Activated CD8-positive, alpha-beta memory T cell treated with anti-CD3 and anti-CD28 coated beads, Interleukin-2, amount 10 ng/mL, durations not matched to agents 7 days and 5 days (primary cell): ENCODE results near the gene PTPDC1. TPM values are rescaled to one million over a fixed set of nuclear protein-coding genes. Genes with fewer than 3 reads are reported as not detected.

ENCODE experiments used
- ATAC-seq: fragments of 150-1000 bp; cut with Tn5 transposase; one replicate; pipeline ENCODE4 v1.10.0; 2021; ENCODE audit warnings: moderate library complexity
- CTCF ChIA-PET: fragments of 350-600 bp; sonication (Branson Sonifier 250); formaldehyde crosslinking; loops from one replicate; lab custom pipeline; 2021; ENCODE audit warnings: antibody characterized with exemption; lab: Charles Lee
- DNase-seq: peaks from one replicate; pipeline ENCODE4 v3.0.0-alpha.2; 2020
- H3K27ac Mint-ChIP-seq: one replicate; pipeline ENCODE4 v1.8.0; 2021; ENCODE audit warnings: mild to moderate bottlenecking, mixed read lengths
- H3K27me3 Mint-ChIP-seq: one replicate; pipeline ENCODE4 v1.8.0; 2021; ENCODE audit warnings: mixed read lengths
- H3K36me3 Mint-ChIP-seq: one replicate; pipeline ENCODE4 v1.8.0; 2021; ENCODE audit warnings: mild to moderate bottlenecking, mixed read lengths
- H3K4me1 Mint-ChIP-seq: one replicate; pipeline ENCODE4 v1.8.0; 2021; ENCODE audit warnings: mixed read lengths
- H3K4me3 Mint-ChIP-seq: one replicate; pipeline ENCODE4 v1.8.0; 2021; ENCODE audit warnings: mild to moderate bottlenecking, moderate library complexity, mixed read lengths
- H3K9me3 Mint-ChIP-seq: one replicate; pipeline ENCODE4 v1.8.0; 2022; ENCODE audit warnings: low read depth, mixed read lengths
- total RNA-seq, 2 experiments: library from RNA; stranded (reverse); gene quantifications; one replicate each; pipeline ENCODE4 v1.2.3, GENCODE V29; 2021

The PTPDC1 gene
- total RNA-seq, result 1 to 10 TPM; 5.2 to 6.5 TPM

GRCh38 chr9:94084314-94084713 is at the start of gene PTPDC1:
PTPDC1 (plus strand) TSS chr9:94084464; CDS start chr9:94084531, 67 bp downstream.
- H3K4me3 Mint-ChIP-seq, result peak within 1 kb of the TSS; percentile 37
- H3K27ac Mint-ChIP-seq, result peak within 1 kb of the TSS; percentile 78
- CTCF ChIA-PET, result interaction anchor here (0.8 kb wide), 1 partner anchor 18 kb away, joined by 3 read pairs; no protein-coding TSS in a partner anchor
- H3K36me3 Mint-ChIP-seq, result peaks cover 11% of the 10 kb centered on the region
- H3K27me3 Mint-ChIP-seq, result no peaks in the 10 kb centered on the region
- no peak for DNase-seq
- no peak for ATAC-seq
- H3K4me1 Mint-ChIP-seq, result peaks cover 39% of the 10 kb centered on the region
- no peaks in the 10 kb centered on the region for H3K9me3 Mint-ChIP-seq

- no peak overlapping the region for H3K4me3 Mint-ChIP-seq
These were observed 49.8 kb upstream of the PTPDC1 start for GRCh38 chr9:94034511-94034910.

GRCh38 chr9:94039786-94040185 is 44.5 kb upstream of the PTPDC1 start:
- CTCF ChIA-PET, result interaction anchor here (1.4 kb wide), 1 partner anchor 26 kb away, joined by 5 read pairs; no protein-coding TSS in a partner anchor
- peaks cover 8% of the 10 kb centered on the region for H3K36me3 Mint-ChIP-seq
- no peak overlapping the region for H3K27ac Mint-ChIP-seq
- ATAC-seq, result no peak
- no peak for DNase-seq
- no peaks in the 10 kb centered on the region for H3K4me1 Mint-ChIP-seq
- no peaks in the 10 kb centered on the region for H3K27me3 Mint-ChIP-seq
- H3K4me3 Mint-ChIP-seq, result no peak overlapping the region
- no peaks in the 10 kb centered on the region for H3K9me3 Mint-ChIP-seq

More at GRCh38 chr9:94034511-94034910, 49.8 kb upstream of the PTPDC1 start:
- Mint-ChIP-seq H3K4me1 (peaks cover 20% of the 10 kb centered on the region), H3K36me3 (peaks cover 10% of the 10 kb centered on the region), H3K9me3 (no peaks in the 10 kb centered on the region), H3K27ac (no peak overlapping the region), H3K27me3 (no peaks in the 10 kb centered on the region)
- DNase-seq (no peak), ATAC-seq (no peak)
- CTCF ChIA-PET, result no interaction called here

GRCh38 chr9:94042516-94043360 is 41.5 kb upstream of the PTPDC1 start:
- H3K4me3 Mint-ChIP-seq, result no peak overlapping the region
- no peaks in the 10 kb centered on the region for H3K9me3 Mint-ChIP-seq
- H3K27ac Mint-ChIP-seq, result no peak overlapping the region
- ATAC-seq, result no peak
- no peak for DNase-seq
- CTCF ChIA-PET, result no interaction called here
- H3K4me1 Mint-ChIP-seq, result no peaks in the 10 kb centered on the region
- no peaks in the 10 kb centered on the region for H3K27me3 Mint-ChIP-seq
- H3K36me3 Mint-ChIP-seq, result peaks cover 6% of the 10 kb centered on the region

GRCh38 chr9:94054716-94055115 is 29.5 kb upstream of the PTPDC1 start:
- H3K4me1 Mint-ChIP-seq, result peaks cover 8% of the 10 kb centered on the region
- ATAC-seq (no peak), DNase-seq (no peak)
- CTCF ChIA-PET, result no interaction called here
- no peak overlapping the region for H3K27ac Mint-ChIP-seq
- H3K9me3 Mint-ChIP-seq, result peaks cover 7% of the 10 kb centered on the region
- peaks cover 8% of the 10 kb centered on the region for H3K36me3 Mint-ChIP-seq
- peaks cover 2% of the 10 kb centered on the region for H3K27me3 Mint-ChIP-seq
- no peak overlapping the region for H3K4me3 Mint-ChIP-seq

GRCh38 chr9:94056442-94056974 is 27.8 kb upstream of the PTPDC1 start:
- Mint-ChIP-seq H3K36me3 (peaks cover 6% of the 10 kb centered on the region), H3K4me3 (no peak overlapping the region), H3K27me3 (no peaks in the 10 kb centered on the region), H3K9me3 (peaks cover 2% of the 10 kb centered on the region), H3K27ac (no peak overlapping the region), H3K4me1 (peaks cover 8% of the 10 kb centered on the region)
- ATAC-seq, result no peak
- no peak for DNase-seq
- CTCF ChIA-PET, result interaction anchor here (2.3 kb wide), 1 partner anchor 157 kb away, joined by 7 read pairs; no protein-coding TSS in a partner anchor

GRCh38 chr9:94057918-94058317 is 26.3 kb upstream of the PTPDC1 start:
- Mint-ChIP-seq H3K36me3 (peaks cover 13% of the 10 kb centered on the region), H3K4me3 (no peak overlapping the region), H3K27ac (no peak overlapping the region), H3K4me1 (peaks cover 8% of the 10 kb centered on the region), H3K27me3 (no peaks in the 10 kb centered on the region), H3K9me3 (peaks cover 9% of the 10 kb centered on the region)
- DNase-seq, result no peak
- CTCF ChIA-PET, result interaction anchor here (2.3 kb wide), 1 partner anchor 155 kb away, joined by 7 read pairs; no protein-coding TSS in a partner anchor
- no peak for ATAC-seq

- Mint-ChIP-seq H3K36me3 (peaks cover 13% of the 10 kb centered on the region), H3K27me3 (no peaks in the 10 kb centered on the region), H3K4me1 (peaks cover 4% of the 10 kb centered on the region), H3K27ac (no peak overlapping the region), H3K4me3 (no peak overlapping the region), H3K9me3 (peaks cover 9% of the 10 kb centered on the region)
- no peak for ATAC-seq
- CTCF ChIA-PET, result no interaction called here
- no peak for DNase-seq
These were observed 22.4 kb upstream of the PTPDC1 start for GRCh38 chr9:94061864-94062263.

GRCh38 chr9:94065535-94065961 is 18.7 kb upstream of the PTPDC1 start:
- H3K9me3 Mint-ChIP-seq, result peaks cover 9% of the 10 kb centered on the region
- ATAC-seq (peak; percentile 64), DNase-seq (peak; percentile 80)
- H3K27ac Mint-ChIP-seq, result no peak overlapping the region
- H3K4me3 Mint-ChIP-seq, result no peak overlapping the region
- CTCF ChIA-PET, result interaction anchor here (1.0 to 5.8 kb wide), 14 partner anchors 19 to 374 kb away, joined by 3 to 115 read pairs (median 3); partner anchors contain the start of gene PTPDC1
- H3K4me1 Mint-ChIP-seq, result peaks cover 4% of the 10 kb centered on the region
- H3K27me3 Mint-ChIP-seq, result no peaks in the 10 kb centered on the region
- H3K36me3 Mint-ChIP-seq, result peaks cover 10% of the 10 kb centered on the region

- H3K36me3 Mint-ChIP-seq, result peaks cover 12% of the 10 kb centered on the region
These were observed 16.0 kb upstream of the PTPDC1 start for GRCh38 chr9:94068257-94068656.

GRCh38 chr9:94076557-94076956 is 7.7 kb upstream of the PTPDC1 start:
- no peak for DNase-seq
- CTCF ChIA-PET, result no interaction called here
- Mint-ChIP-seq H3K9me3 (no peaks in the 10 kb centered on the region), H3K4me1 (peaks cover 14% of the 10 kb centered on the region), H3K36me3 (peaks cover 21% of the 10 kb centered on the region), H3K4me3 (no peak overlapping the region), H3K27me3 (no peaks in the 10 kb centered on the region), H3K27ac (no peak overlapping the region)
- no peak for ATAC-seq

More at GRCh38 chr9:94068257-94068656, 16.0 kb upstream of the PTPDC1 start:
- no peak overlapping the region for H3K27ac Mint-ChIP-seq
- no peak for DNase-seq
- H3K9me3 Mint-ChIP-seq, result no peaks in the 10 kb centered on the region
- no peak for ATAC-seq
- no peaks in the 10 kb centered on the region for H3K27me3 Mint-ChIP-seq
- H3K4me3 Mint-ChIP-seq, result no peak overlapping the region
- CTCF ChIA-PET, result interaction anchor here (1.2 to 5.8 kb wide), 2 partner anchors 145 kb away, joined by 4 to 115 read pairs; no protein-coding TSS in a partner anchor
- H3K4me1 Mint-ChIP-seq, result peaks cover 4% of the 10 kb centered on the region

- no peaks in the 10 kb centered on the region for H3K9me3 Mint-ChIP-seq
- ATAC-seq (no peak), DNase-seq (no peak)
- H3K27me3 Mint-ChIP-seq, result no peaks in the 10 kb centered on the region
- H3K27ac Mint-ChIP-seq, result no peak overlapping the region
- H3K36me3 Mint-ChIP-seq, result peaks cover 13% of the 10 kb centered on the region
- CTCF ChIA-PET, result interaction anchor here (1.4 kb wide), 1 partner anchor 13 kb away, joined by 4 read pairs; no protein-coding TSS in a partner anchor
- H3K4me1 Mint-ChIP-seq, result peaks cover 29% of the 10 kb centered on the region
- no peak overlapping the region for H3K4me3 Mint-ChIP-seq
These were observed 6.2 kb upstream of the PTPDC1 start for GRCh38 chr9:94078086-94078485.

- DNase-seq, result no peak
- Mint-ChIP-seq H3K4me1 (peaks cover 37% of the 10 kb centered on the region), H3K4me3 (no peak overlapping the region), H3K9me3 (no peaks in the 10 kb centered on the region), H3K36me3 (peaks cover 12% of the 10 kb centered on the region), H3K27ac (no peak overlapping the region), H3K27me3 (no peaks in the 10 kb centered on the region)
- no peak for ATAC-seq
- CTCF ChIA-PET, result no interaction called here
These were observed 5.0 kb upstream of the PTPDC1 start for GRCh38 chr9:94079236-94079635.
